ENCODE data around the gene FNTB.

The FNTB gene

GRCh38 chr14:65092349-65092748, 105.7 kb downstream of the FNTB start:
- DNase-seq = no peak

GRCh38 chr14:65095633-65096205, 109.0 kb downstream of the FNTB start:
- DNase-seq = no peak

DNA sequence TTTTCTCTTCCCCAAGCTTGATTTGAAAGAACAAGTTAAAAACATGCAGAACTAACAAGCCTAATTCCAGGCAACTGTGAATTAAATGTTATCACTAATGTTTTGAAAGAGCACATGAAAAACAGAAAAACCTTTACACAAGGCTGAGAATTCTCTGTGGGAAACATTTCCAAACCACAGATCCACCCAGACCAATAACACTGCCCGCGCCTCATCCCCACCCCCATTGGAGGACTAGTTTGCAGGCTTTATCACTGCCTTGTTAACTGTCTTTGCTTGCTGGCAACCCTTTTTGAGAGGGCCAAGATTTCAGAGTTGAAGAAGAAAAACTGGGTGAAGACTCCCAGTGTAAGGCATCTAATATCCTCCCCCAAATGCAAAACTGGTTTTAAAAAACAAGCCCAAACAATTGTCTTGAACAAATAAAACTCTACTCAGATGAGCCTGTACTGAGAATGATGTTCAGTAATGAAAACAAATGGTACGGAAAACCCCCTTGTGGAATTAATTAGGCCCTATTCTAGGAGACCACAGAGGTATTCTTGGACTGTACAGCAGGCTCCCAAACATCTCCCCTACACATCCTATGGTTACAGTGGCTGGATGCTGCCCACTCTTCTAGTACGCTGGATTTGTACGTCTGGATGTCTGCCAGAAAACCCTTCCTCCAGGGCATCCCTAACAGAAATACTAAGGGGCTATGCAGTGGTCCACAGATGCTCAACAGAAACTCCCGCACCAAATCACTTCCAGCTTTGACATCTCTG, 109.8 kb downstream of the FNTB start:
- DNase-seq = no peak

- no peak for DNase-seq
Measured at GRCh38 chr14:65098586-65098985, 111.9 kb downstream of the FNTB start.

DNA sequence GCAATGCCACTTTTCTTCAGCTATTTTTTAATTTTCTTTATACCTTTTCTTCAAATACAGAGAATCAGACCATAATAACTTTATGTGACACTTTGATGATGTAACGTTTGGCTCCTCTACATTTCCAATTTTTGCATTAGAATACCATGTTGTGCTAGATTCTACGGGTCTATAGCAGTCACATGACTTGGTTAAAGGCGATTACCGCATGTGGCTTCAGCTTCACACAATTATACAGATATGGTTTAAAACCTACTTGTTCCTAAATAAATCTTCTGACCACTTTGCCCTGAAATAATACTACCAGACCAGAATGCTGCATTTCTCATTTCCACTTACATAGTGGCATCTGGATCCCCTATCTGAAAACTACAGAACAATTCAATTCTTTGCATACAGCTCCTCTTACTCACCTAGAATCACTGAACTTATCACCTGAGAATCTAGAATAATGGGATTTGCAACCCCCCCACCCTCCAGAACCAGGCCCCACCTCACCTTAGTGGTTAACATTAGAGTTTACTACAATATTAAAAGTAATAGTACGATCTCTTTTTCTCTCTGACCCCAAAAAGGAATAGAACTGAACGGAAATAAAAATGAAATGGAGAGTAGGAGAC, 114.3 kb downstream of the FNTB start:
- no peak for DNase-seq

GRCh38 chr14:65101631-65102440, 115.1 kb downstream of the FNTB start:
- DNase-seq = peak; percentile 39

DNA sequence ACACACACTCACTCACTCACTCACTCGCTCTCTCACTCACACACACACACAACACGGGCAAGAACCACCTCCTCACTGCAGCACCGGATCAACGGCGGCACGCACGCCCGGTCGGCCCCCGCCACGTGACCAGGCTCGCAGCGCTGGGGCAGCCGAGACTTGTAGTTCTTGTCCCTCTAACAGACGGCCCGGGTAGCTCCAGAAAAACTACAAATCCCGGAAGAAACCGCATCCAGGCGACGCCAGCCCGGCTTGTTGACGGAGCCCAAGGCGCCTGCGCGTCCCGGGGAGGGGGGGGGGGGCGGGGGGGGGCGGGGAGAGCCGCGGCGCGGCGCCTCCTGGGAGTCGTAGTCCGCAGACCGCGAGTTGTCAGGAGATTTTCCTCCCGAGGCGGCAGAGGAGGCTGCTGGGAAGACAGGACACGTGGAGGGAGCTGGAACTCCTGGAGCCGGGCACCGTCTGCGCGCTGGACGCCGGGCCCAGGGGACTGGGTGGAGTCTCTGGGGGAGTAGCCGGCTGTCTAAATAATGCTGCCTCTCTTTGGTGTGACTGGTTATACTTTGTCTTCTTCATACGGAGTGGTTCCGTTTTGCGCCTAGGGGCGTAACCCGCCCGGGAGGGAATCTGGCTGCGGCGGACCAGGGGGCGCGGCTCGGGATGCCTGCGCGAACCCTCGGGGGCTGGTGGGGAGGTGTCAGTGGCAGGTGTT, 115.9 kb downstream of the FNTB start, which contains the start of gene MAX:
MAX (minus strand) TSS at position 77 of the 709 bp plus-strand sequence. CDS start 178 bp downstream, outside the sequence.
- DNase-seq = peak; percentile 99

GRCh38 chr14:65103150-65103760, 116.6 kb downstream of the FNTB start:
- no peak for DNase-seq

GRCh38 chr14:65104791-65105190, 118.1 kb downstream of the FNTB start:
- DNase-seq = no peak

DNA sequence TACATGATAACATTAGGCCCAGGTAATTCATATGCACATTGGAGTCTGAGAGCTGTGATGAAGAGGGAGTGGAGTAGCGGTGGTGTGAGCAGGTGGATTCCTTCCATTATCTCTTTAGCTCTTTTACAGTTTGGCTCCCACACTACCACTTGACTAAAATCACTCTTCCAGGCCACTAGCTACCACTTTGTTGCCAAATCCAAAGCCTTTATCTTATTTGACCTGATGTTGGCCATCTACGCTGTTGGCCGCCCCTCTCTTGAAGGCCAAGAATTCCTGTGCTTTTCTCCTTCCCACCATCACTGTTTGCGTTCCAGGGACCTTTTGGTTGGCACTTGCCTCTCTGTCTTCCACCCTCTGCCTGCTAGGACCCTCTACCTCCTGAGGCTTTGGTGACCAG, 119.6 kb downstream of the FNTB start:
- DNase-seq = no peak

- no peak for DNase-seq
Measured at GRCh38 chr14:65106736-65107135, 120.0 kb downstream of the FNTB start.

- DNase-seq = no peak
Measured at GRCh38 chr14:65107200-65107599, 120.5 kb downstream of the FNTB start.

DNA sequence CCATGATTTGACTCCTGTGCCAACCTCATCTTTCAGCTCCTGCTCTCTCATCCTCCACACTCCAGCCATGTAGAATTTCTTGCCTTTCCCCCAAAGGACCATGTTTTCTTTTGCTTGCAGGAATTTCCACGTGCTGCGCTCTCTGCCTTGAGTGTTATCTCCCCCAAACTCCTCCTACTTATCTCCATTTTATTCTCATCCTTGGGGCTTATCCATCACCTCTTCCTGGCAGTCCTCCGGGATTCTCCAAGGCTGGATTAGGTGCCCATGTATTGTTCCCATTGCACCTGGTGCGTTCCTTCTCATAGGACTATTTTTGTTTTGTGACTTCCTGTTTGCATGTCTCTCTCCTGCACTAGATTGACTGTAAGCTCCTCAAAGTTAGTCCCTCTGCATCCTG, 122.7 kb downstream of the FNTB start:
- no peak for DNase-seq

- no peak for DNase-seq
Measured at GRCh38 chr14:65110525-65110924, 123.8 kb downstream of the FNTB start.
